Stimulated activated CD8-positive, alpha-beta memory T cell treated with anti-CD3 and anti-CD28 coated beads, Interleukin-15, amount 100 ng/mL, for 4 hours (primary cell): ENCODE measurements around the gene FHIP1B.

Experiments used
- DNase-seq, 2 donors: peaks; one replicate each; pipeline ENCODE4 v3.0.0-alpha.2; 2020; ENCODE audit warnings: low read depth in 2 of 2

FHIP1B gene

GRCh38 chr11:6240139-6240538 lies 5.7 kb upstream of the FHIP1B start:
- no peak for DNase-seq

GRCh38 chr11:6238902-6239301 lies 4.5 kb upstream of the FHIP1B start, which contains the start of gene CNGA4:
Gene CNGA4 (plus strand): TSS chr11:6239089. CDS start chr11:6239207, 118 bp downstream.
- DNase-seq, result no peak

GRCh38 chr11:6237761-6238302 lies 3.4 kb upstream of the FHIP1B start:
- no peak for DNase-seq

GRCh38 chr11:6237266-6237665 lies 2.8 kb upstream of the FHIP1B start:
- no peak for DNase-seq

GRCh38 chr11:6233984-6234386 lies 451 bp downstream of the FHIP1B start:
- DNase-seq, result no peak

DNA sequence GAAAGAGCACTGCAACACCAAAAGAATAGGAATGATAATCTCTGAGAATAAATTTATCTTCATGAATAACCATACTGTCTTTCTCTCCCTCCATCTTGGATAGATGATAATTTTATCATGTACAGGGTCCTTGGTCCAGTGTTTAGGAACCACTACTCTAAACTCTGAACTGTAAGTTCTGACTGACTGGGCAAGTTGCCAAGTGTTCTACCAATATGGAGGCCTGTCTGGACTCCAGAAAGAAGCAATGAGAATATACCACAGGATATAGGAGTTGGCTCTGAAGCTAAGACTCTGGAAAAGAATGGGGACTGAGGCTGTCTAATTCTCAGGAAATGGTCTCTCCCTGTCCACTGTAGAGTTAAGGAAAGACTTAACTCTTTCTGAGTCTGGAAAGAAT lies 1.5 kb downstream of the FHIP1B start:
- no peak for DNase-seq

DNA sequence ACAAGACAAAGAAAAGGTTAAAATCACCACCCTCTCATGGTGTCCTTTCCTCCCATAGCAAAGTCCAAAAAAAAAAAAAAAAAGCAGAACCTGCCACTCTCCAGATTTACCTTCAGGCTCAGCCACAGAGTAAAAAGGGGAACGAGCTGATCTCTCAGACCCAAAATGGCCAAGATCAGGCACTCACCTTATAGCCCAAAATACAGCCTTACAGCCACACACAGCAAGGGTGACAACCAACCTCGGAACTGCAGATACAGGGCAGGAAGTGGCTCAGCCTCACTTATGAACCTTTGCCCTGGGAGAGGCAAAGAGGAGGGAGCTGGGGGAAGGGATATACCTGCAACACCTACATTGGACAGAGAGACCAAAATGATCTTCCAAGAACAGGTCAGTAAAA lies 4.5 kb downstream of the FHIP1B start:
- no peak for DNase-seq

DNA sequence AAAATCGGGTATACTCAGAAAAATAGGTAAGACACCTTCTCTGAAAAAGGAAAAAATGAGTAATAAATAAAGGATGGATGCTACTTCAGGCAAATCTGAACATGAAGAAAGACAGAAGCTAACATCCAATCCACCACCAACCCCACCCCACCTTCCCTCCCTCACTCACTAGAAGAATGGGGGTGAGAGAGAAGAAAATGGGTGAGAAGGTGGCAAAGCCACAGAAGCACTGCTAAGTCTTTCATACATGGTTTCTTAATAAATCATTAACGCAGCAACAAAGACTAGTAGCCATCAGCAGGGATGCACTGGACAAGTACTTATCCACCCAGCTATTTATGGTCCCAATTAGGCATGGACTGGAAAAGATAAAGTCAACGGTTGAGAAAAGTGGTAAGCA lies 5.9 kb downstream of the FHIP1B start:
- no peak for DNase-seq

- DNase-seq, result no peak
Measured at GRCh38 chr11:6225896-6226295, 8.5 kb downstream of the FHIP1B start.

- DNase-seq, result no peak
Measured at GRCh38 chr11:6225024-6225423, 9.4 kb downstream of the FHIP1B start.

- DNase-seq, result no peak
Measured at GRCh38 chr11:6224421-6224820, 10.0 kb downstream of the FHIP1B start.

- DNase-seq, result no peak
Measured at GRCh38 chr11:6223854-6224253, 10.6 kb downstream of the FHIP1B start.

- no peak for DNase-seq
Measured at GRCh38 chr11:6219359-6219758, 15.1 kb downstream of the FHIP1B start.

DNA sequence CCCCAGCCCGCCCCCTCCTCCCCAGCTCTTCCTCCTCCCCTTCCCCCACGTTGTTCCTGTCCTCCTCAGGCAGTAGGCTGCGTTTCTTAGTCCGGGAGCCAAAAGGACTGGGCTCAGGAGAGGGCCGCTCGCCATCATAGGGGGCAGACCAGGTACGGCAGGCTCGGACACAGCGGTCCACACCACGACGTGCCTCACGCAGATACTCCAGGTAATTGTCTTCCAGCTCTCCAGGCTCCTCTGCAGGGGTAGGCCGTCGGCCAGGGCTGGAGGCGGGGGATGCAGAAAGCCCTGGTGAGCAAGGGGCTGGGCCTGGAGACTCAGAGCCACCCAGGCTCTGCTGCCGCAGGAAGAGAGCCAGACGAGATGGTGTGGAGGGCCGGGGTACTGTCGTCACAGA lies 16.7 kb downstream of the FHIP1B start:
- DNase-seq, result no peak

GRCh38 chr11:6216501-6216900 lies 17.9 kb downstream of the FHIP1B start:
- DNase-seq, result no peak

- no peak for DNase-seq
Measured at GRCh38 chr11:6214530-6214929, 19.9 kb downstream of the FHIP1B start.

GRCh38 chr11:6210274-6210955 lies 24.0 kb downstream of the FHIP1B start:
- no peak for DNase-seq

DNA sequence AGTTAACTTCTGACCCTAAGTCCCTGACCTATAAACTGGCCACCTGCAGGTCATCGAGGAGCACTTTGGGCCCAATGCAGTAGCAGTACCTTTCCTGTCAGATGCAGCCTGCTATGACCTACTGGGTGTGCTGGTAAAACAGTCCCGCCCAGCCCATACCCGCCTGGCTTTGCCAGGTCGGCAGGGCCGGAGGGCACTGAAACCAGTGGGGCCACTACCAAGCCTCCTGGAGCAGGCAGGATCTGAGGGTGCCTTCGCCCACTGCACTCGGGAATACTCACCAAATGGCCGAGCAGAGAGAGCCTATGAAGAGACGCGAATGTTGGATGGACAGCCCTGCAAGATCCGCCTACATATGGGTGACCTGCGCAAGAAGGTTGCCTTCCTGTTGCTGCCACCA lies 24.6 kb downstream of the FHIP1B start:
- DNase-seq, result no peak

- no peak for DNase-seq
Measured at GRCh38 chr11:6206456-6207180, 27.8 kb downstream of the FHIP1B start.

DNA sequence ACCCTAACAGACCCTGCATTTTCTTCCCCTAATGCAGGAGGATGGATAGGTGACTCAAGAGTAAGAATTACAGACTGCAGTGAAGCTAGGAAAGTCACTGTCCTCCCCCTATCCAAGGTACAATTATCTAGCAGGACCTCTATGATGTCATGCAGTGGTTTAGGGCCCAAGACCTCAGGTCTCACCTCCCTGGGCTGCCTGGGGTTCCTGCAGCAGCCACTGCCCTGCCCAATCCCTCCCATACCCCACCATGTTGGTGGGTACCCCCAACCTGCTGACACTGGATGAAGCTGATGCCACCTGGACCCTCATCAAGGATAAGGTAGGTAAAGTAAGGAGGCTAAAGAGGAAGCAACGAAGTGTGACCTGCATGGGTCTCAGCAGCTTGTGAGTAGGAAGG lies 29.1 kb downstream of the FHIP1B start, which contains the start of gene C11orf42:
Gene C11orf42 (plus strand): TSS at position 192 of the 400 bp plus-strand sequence. CDS start 59 bp downstream, at position 251.
- no peak for DNase-seq

GRCh38 chr11:6204706-6205105 lies 29.7 kb downstream of the FHIP1B start:
- no peak for DNase-seq

DNA sequence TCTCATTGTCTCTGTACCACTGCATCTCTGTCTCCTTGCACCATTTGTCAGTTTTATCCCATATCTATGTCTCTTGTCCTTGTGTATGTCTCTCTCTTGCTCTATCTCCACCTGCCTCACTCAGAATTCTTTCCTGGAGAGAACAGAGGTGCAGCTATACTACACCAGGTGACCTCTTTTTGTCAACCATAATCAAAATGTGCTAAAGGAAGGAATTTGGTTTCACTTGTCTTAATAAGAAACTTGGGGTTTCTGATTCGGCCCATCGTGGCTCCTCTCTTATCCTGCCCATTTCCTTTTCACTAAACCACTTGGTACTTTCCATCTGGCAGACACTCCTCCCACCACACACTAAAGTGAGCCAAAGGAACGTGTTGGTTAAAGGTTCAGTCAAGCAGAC lies 31.1 kb downstream of the FHIP1B start:
- no peak for DNase-seq

- DNase-seq, result no peak
Measured at GRCh38 chr11:6202041-6202440, 32.4 kb downstream of the FHIP1B start.
